ENCODE measurements around the gene MGAT4C.
"Not testable (repeated sequence)": the region's sequence is repeated elsewhere in the genome, so short reads cannot be mapped to it uniquely, and the experiment has no call there.

The MGAT4C gene

DNA sequence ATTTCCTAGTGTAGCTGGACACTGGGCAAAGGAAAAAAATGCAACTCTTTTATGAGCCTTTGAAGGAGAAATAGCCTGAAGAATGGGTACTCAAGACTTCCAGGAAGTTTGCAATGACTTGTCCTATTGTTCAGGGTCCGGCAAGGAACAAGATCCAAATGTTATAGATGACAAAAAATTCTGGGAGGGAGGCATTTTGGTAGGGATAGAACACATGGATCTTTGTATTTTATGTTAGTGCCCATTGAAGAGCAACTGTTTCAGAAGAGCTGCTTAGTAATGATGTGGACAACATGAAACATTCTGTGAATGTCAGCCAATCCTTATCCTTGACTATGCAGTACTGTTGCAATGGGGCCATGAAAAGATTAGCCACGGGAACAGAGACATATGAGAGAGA is 138.0 kb downstream of the MGAT4C start:
- no peak for DNase-seq

DNA sequence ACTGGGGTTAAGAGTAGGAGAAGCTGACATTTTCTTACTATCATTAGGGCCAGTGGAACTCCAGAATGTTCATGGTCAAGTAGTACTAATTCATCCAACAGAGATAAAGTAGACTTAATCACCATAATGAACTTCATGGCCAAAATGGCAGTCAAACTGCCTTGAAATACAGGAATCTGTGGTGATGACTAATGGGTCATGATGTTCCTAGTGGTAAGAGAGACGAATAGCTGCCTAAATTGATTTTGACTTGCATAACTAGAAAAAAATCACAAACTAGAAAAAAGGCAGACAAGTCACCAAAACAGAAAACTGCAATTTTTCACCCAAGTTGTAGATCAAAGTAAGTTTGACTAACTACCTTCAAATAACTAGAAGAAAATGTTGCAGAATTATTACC is 138.5 kb downstream of the MGAT4C start:
- no peak for DNase-seq

DNA sequence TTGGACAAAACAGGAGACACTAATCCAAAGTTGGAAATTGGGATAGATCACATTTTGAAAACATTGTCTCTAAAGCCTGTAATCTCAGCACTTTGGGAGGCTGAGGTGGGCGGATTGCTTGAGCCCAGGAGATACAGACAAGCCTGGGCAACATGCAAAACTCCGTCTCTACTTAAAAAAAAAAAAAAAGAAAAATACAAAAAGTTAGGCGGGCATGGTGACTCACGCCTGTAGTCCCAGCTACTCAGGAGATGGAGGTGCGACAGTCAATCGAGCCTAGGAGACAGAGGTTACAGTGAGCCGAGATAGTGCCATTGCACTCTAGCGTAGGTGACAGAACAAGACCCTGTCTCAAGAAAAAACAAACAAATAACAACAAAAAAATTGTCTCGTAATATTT is 152.1 kb downstream of the MGAT4C start:
- DNase-seq = no peak

DNA sequence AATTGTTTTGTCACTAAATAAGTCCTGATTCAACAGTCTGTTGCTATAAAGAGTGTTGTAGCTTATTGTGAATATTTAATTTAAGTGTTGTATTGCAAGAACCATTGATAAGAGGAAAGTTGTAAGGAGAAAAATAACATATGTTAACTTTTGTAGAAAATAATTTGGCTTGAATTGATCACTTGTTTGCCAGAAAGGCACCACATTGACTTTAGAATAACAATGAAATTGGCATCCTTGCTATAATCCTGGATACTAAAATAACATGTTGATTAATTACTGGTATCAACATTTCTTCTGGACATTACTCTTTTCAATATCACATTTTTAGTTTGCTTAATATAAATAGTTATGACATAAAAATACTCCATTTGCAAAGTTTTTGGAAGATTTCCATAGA is 159.0 kb downstream of the MGAT4C start:
- no peak for DNase-seq

DNA sequence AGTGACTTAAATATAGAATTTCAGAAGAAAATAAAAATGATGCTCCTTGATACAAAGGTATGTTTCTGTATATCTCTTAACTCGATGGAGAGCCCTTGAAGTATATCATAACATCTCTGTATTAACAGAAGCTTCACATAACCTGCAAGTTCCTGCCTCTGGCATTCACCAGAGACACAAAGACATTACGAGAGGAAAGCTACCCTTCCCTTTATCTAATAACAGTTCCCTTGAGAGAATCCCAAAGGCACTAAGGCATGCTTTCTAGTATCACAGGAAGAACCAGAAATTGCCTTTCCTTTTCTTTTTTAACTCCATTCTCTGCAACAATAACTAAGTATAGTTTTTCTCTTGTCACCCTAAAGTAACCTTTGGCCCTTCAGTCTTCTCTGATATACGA is 164.5 kb downstream of the MGAT4C start:
- no peak for DNase-seq

DNA sequence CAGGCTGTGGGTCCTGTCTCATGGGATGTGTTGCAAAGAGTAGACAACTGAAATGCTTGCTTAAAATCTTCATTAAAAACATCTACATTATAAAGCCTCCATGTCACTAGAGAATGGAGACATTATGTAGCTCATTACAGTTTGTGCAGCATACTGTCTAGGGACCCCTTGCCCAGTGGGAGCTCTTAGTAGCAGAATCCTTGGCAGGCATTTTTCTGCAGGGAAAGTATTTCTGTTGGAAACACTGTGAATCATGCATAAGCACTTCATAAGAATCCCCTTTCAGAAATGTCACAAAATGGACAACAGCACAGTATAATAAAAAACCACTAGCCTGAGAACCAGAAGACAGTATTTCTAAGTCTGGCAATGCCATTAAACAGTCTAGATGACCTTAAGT is 174.3 kb downstream of the MGAT4C start:
- no peak for DNase-seq

DNA sequence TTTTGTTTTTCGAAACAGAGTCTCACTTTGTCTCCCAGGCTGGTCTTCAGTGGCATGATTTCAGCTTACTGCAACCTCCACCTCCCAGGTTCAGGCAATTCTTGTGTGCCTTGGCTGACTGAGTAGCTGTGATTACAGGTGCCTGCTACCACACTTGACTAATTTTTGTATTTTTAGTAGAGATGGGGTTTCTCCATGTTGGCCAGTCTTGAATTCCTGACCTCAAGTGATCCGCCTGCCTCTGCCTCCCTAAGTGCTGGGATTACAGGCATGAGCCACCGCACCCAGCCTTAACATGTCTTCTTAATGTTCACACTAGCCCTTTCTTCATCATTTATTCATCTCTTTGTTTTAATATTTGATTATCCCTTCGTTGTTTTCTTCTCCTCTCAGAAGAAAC is 197.1 kb downstream of the MGAT4C start:
- not testable (repeated sequence) for DNase-seq

DNA sequence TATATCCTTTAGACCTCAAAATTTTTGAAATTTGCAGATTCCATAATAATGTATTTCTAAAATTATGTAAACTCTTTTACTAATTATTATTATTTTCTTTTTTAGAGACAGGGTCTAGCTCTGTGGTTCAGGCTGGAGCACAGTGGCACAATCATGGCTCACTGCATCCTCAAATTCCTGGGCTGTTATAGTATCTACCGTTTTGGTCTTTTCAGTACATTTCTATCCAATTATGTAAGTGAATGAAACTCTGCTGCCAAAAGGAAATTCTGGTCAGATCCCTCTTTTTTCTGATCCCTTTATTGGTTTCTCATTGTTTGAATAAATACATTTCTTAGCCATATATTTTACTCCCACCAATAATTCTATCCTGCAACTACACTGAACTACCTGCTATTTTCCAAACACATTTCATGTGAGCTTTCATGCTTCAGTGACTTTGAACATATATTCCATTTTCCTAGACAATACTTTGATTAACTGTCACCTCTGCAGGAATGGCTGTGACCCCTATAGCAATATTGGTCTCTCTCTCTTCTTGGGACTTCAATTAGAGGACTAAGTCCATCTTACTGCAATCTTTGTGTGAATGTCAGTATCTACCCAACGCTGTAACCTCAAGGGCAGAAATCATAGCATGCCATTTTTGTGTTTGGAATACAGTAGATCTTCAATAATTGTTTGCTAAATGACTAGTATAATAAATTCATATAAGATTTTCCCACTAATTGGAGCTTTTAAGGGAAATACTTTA is 198.9 kb downstream of the MGAT4C start:
- no peak for DNase-seq

DNA sequence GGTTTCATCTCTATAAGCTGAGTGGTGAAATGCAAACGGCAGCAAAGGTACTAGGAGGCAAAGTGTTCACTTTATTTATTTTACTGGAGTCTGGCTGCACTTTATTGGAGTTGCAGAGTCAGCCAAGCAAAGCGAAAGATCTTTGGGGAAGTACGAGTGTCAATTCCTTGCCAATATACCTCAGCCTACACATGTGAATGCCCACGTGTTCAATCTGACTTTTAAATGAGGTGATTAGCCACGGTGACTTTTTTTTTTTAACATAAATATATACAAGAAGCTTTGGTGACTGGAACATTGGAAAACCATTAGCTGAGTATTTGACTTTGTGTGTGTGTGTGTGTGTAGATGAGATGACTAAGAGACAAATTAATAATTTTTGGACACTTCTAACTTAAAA is 203.3 kb downstream of the MGAT4C start:
- no peak for DNase-seq

DNA sequence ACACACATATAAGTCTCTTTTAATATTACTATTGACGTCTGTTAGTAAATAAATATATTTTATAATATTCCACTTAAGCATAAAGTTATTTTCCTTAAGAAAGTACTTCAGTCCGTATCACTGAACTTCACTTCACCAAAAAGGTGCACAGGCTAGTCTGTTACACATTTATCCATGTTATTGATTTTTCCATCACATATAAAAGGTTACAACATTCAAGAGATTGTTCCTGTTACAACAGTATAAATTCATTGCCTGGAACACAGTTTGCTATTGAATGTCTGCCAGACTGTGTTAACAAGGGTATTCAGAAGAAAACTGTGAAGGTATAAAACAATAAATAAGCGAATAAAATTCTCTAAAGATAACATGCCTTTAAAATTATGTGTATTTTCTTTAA is 206.2 kb downstream of the MGAT4C start:
- DNase-seq = no peak

DNA sequence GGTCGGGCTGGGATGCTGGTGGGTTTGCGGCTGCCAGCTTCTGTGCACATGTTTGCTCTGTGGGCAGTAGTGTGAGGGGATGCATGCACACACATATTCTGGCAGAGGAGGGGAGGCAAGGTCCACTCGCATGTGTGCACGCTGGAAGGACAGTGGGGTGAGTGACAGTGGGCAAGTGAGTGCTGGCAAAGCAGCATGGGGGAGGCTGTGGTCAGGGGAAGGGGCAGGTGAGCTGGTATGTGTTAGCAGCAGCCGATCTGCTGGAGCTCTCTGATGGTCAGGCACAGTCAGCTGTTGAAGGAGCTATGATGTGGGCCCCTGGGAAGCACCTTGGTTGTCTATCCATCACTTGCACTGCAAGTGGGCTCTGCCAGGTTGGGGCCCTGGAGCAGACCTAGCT is 211.8 kb downstream of the MGAT4C start:
- no peak for DNase-seq

DNA sequence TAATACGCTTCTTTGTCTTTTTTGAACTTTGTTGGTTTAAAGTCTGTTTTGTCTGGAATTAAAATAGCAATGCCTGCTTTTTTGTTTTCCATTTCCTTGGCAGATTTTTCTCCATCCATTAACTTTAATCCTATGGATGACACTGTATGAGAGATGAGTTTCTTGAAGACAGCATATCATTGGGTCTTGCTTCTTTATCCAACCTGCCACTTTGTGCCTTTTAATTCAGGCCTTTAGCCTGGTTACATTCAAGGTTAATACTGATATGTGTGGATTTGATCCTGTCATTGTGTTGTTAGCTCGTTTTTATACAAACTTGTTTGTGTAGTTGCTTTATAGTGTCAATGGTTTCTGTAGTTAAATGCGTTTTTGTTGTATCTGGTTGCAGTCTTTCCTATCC is 214.1 kb downstream of the MGAT4C start:
- DNase-seq = no peak

DNA sequence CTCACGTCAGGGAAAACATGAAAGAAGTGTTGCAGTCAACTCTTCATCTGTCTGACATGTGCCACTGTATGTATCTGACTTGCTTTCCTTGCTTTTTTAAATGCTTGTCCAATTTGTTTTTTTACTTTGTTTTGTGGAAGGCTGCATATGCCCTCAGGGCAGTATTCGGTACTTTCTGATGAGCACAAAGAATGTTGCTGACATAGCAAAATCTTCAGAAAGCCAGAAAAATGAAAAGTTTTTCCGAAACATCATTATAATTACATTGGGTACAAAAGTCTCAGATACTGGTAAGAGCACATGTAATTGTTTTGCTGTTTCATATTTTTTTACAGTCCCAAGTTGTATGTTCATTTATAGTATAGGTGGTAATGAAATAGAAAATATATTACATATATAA is 237.8 kb downstream of the MGAT4C start:
- no peak for DNase-seq

DNA sequence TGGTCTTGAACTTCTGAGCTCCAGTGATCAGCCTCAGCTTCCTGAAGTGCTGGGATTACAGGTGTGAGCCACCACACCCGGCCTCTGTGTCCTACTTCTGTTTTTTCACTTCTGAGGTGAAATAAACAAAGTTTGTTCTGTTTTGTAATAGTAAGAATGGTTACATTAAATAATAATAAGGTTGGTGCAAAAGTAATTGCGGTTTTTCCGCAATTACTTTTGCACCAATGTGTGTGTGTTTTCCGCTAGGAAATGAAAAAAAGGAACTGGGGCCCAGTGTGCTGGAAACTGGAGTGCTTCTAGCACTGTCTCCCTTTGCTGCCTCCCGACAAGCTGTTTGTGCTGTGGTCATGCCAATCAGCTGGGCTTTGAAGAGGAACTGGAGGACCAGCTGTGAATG is 241.2 kb downstream of the MGAT4C start:
- no peak for DNase-seq

DNA sequence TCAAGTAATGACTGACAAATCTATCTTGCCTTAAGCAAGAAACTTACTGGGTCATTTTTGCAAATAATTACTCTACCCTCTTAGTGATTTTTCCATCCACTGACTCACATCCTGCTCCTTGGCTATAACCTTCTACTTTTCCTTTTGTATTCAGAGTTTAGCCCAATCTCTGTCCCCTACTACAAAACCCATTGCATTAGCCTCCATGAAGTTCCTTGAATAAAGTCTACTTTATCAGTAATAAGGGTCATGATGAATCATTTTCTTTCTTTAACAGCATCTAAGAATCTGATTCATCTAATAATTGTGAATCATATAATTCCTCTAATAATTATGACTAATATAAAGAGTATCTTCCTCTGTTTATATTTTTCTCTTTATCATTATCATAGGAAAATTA is 249.5 kb downstream of the MGAT4C start:
- no peak for DNase-seq

DNA sequence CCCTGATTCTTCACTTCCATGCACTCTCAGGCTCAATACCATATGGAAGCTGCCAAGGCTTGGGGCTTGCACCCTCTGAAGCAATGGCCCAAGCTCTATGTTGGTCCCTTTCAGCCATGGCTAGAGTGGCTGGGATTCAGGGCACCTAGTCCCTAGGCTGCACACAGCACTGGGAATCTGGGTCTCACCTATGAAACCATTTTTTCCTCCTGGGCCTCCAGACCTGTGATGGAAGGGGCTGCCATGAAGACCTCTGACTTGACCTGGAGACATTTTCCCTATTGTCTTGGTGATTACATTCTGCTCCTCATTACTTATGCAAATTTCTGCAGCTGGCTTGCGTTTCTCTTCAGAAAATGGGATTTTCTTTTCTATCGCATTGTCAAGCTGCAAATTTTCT is 258.1 kb downstream of the MGAT4C start:
- DNase-seq = no peak

DNA sequence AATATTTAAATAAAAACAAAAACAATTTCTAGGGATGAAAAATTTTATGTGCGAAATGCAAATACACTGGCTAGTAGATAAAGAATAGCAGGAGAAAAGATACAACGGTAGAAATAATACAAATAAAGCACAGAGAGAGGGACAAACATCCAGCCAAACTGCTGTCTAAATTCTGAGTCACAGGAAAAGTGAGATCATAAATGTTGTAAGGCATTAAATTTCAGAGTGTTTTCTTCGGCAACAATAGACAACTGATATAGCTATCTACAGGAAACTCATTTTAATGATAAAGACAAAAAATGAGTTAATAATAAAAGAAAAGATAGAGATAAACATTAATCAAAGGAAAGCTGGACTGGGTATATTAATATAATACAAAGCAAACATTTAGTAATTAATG is 259.9 kb downstream of the MGAT4C start:
- DNase-seq = no peak

DNA sequence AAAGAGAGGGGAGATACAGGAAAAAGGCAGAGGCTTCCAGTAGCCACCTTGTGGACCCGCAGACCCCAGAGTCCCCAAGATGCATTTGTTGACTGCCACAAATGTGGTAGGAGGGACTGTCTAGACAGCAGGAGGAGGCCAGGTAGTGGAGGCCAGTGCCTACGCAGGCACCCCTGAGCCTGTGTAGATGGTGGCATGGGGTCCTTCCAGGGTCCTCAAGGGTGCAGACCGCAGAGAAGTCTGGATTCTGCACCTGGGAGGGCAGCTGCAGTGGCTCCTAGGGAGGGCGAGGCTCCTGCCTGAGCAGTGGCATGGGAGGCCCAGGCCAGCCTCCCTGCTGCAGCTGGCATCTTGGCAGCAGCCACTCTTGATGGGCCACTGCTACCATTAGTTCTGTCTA is 262.4 kb downstream of the MGAT4C start:
- DNase-seq = no peak

DNA sequence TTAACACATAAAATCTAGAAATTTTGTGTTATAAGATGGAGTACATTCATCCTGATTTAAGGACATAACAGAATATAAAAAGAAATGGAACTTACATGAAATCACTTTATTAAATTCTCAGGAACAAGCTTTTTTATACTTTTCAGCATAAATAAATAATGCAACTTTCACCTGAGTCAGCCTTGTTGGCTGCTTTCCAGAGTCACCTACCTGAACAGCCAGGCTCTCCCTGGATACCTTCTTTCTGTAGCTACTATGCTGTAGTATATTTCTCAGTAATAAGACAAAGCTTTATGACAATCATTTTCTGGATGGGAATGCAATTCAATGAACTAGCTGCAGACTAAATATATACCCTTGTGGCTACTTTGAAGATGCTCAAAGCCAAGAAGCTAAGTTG is 270.2 kb downstream of the MGAT4C start:
- DNase-seq = no peak

DNA sequence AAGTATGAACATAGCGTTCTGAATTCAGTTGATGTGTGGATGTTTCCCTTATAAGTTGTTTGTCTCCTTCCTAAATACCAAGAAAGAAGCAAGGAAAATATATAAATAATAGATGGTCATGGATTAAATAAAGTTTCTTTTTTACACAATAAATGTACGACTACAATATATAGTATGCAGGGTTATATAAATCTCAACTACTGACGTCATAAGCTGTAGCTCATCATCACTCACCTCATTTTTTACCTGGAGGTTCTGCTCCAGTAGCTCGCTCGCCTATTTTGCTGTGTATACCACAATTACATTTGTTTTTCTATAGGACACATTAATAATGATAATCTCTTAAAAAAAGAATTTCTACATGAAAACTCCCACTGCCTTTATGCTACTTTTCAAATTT is 272.6 kb downstream of the MGAT4C start:
- DNase-seq = no peak

DNA sequence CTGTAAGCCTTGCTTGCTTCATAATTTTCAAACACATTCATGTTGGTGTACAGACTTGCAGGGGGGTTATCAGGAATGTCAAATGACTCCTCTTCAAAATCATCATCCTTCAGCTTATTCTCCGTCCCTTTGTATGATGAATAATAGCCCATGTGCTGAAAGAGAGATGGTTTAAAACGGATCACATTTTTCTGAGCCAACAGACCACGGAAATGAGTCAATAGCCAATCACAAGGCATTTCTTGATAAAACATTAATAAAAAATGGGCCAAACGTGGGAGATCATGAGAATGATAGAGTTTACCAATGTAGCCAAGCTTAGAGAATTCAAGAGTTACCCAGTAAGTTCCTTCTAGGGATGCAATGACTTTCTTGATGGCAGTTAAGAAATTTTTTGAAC is 276.6 kb downstream of the MGAT4C start:
- no peak for DNase-seq

DNA sequence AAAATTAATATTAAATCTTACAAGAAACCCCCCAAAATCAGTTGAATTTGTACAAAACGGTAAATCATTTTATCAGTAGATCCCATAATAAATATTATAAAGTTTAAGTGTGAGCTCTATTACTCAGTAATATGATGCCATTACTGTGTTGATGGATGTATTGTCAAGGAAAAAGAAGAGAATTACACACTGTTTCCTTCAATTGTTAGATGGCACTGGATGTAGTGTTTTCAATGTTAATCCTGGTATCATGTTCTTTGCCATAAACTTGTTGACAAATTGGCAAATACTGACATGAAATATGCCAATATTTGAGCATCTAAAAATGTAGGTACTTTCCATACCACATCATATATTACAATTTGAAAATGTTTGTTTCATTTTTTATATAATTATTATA is 280.5 kb downstream of the MGAT4C start:
- DNase-seq = no peak

DNA sequence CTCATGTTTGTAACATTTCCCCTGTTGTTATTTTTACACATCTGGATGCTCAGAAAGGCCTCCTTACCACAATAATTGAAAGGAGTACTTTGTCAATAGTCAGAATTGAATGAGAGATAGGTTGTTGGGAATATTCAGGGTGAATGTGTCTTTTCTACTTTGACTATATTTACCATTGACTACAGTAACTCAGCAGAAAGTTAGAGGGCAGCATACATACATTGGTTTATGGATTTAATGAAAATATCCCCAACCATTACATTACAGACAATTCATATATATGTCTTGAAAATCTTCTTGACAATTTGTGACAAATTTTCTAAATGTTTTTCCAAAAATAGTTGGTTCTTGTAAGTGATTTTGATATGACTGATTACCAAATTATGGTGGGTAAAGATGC is 284.4 kb downstream of the MGAT4C start:
- no peak for DNase-seq

DNA sequence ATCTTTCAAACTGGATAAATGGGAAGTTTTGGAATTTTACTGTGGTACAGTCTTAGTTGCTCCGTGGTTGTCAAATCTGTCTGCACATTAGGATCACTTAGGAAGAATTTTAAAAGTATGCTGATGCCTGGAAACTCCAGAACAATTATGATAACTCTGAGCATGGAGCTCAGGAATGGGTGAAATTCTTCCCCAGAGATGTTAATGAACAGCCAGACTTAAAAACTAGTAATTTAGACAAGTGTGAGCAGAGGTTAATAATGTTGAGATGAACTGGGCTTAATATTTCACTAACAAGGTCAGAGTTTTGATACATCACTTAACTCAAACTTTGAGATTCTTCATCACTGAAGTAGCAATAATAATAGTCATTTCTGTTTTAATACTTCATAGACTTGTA is 287.6 kb downstream of the MGAT4C start:
- DNase-seq = no peak

DNA sequence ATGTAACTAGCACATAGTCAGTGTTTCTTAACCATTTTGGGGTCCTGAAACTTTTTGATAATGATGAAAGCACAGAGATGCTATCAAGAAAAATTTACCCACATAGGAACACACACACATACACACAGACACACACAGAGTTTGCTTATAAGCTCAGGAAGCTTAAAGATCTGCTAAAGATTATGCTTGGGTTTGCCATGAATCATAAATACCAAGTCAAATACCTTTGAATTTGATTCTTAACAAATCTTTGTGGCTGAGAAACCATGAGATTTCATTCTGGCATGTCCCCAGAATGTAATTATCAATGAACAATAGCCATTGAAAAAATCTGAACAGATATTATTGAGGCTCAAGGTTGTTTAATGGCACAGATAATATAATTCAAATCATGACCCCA is 292.9 kb downstream of the MGAT4C start:
- DNase-seq = no peak

DNA sequence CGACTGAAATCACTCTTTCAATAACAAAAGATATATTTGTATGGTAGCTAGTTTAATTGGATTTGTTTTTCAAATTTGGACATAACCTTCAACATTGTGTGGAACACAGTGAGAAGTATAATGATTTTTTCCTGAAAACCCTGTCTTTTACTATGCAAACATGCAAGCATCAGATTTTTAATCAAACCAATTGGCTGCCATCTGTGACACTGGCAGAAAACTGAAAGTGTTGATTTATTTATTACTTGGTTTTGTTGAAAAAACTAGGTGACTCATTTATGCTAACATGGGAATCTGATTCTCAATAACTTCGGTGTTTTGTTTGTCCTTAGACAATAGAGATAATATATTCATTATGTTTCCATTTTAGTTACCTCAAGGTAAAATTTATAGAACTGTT is 300.1 kb downstream of the MGAT4C start:
- no peak for DNase-seq
